Measurements from ENCODE around the gene B4GALNT2.
"Not testable (repeated sequence)": the region's sequence is repeated elsewhere in the genome, so short reads cannot be mapped to it uniquely, and the experiment has no call there.

B4GALNT2 gene

GRCh38 chr17:49120166-49120565, 12.4 kb upstream of the B4GALNT2 start:
- DNase-seq (ENCODE audit: low spot score), result no peak

GRCh38 chr17:49121696-49122292, 10.8 kb upstream of the B4GALNT2 start:
- DNase-seq (ENCODE audit: low spot score), result no peak

GRCh38 chr17:49122566-49122965, 10.0 kb upstream of the B4GALNT2 start:
- no peak for DNase-seq (ENCODE audit: low spot score)

GRCh38 chr17:49123061-49123460, 9.5 kb upstream of the B4GALNT2 start:
- no peak for DNase-seq (ENCODE audit: low spot score)

- no peak for DNase-seq (ENCODE audit: low spot score)
Observed at GRCh38 chr17:49125449-49125848, 7.1 kb upstream of the B4GALNT2 start.

GRCh38 chr17:49126183-49126859, 6.2 kb upstream of the B4GALNT2 start:
- DNase-seq (ENCODE audit: low spot score), result not testable (repeated sequence)

GRCh38 chr17:49129359-49129950, 3.1 kb upstream of the B4GALNT2 start:
- not testable (repeated sequence) for DNase-seq (ENCODE audit: low spot score)

- no peak for DNase-seq (ENCODE audit: low spot score)
Observed at GRCh38 chr17:49130891-49131290, 1.7 kb upstream of the B4GALNT2 start.

- no peak for DNase-seq (ENCODE audit: low spot score)
Observed at GRCh38 chr17:49132317-49132698, 261 bp upstream of the B4GALNT2 start.

- DNase-seq (ENCODE audit: low spot score), result no peak
Observed at GRCh38 chr17:49136335-49136734, 3.8 kb downstream of the B4GALNT2 start.

GRCh38 chr17:49145654-49146053, 13.1 kb downstream of the B4GALNT2 start:
- DNase-seq (ENCODE audit: low spot score), result not testable (repeated sequence)

- no peak for DNase-seq (ENCODE audit: low spot score)
Observed at GRCh38 chr17:49146620-49147306, 14.2 kb downstream of the B4GALNT2 start.

- no peak for DNase-seq (ENCODE audit: low spot score)
Observed at GRCh38 chr17:49148171-49148570, 15.6 kb downstream of the B4GALNT2 start.

GRCh38 chr17:49151996-49152395, 19.4 kb downstream of the B4GALNT2 start:
- no peak for DNase-seq (ENCODE audit: low spot score)

GRCh38 chr17:49156256-49156655, 23.7 kb downstream of the B4GALNT2 start:
- no peak for DNase-seq (ENCODE audit: low spot score)

GRCh38 chr17:49157784-49158183, 25.2 kb downstream of the B4GALNT2 start:
- no peak for DNase-seq (ENCODE audit: low spot score)

- DNase-seq (ENCODE audit: low spot score), result no peak
Observed at GRCh38 chr17:49162866-49163265, 30.3 kb downstream of the B4GALNT2 start.

GRCh38 chr17:49165143-49165542, 32.6 kb downstream of the B4GALNT2 start:
- no peak for DNase-seq (ENCODE audit: low spot score)

- DNase-seq (ENCODE audit: low spot score), result no peak
Observed at GRCh38 chr17:49168706-49169105, 36.1 kb downstream of the B4GALNT2 start.

GRCh38 chr17:49170216-49170615, 37.6 kb downstream of the B4GALNT2 start:
- no peak for DNase-seq (ENCODE audit: low spot score)

- DNase-seq (ENCODE audit: low spot score), result not testable (repeated sequence)
Observed at GRCh38 chr17:49170711-49171110, 38.1 kb downstream of the B4GALNT2 start.

GRCh38 chr17:49175978-49176377, 43.4 kb downstream of the B4GALNT2 start:
- DNase-seq (ENCODE audit: low spot score), result not testable (repeated sequence)

- peak; percentile 72 for DNase-seq (ENCODE audit: low spot score)
Observed at GRCh38 chr17:49180303-49180702, 47.7 kb downstream of the B4GALNT2 start.

Data from hematopoietic multipotent progenitor cell treated with erythropoietin and hydrocortisone succinate and interleukin-3 and kit ligand, for 17 days (in vitro differentiated cells).